ENCODE results near the gene DIP2C.
"Not testable (repeated sequence)": the region's sequence is repeated elsewhere in the genome, so short reads cannot be mapped to it uniquely, and the experiment has no call there.

DIP2C gene

GRCh38 chr10:639751-640672 lies 49.5 kb downstream of the DIP2C start:
- no peak for DNase-seq

GRCh38 chr10:639001-639750 lies 50.3 kb downstream of the DIP2C start:
- DNase-seq = no peak

GRCh38 chr10:637771-638195 lies 51.7 kb downstream of the DIP2C start:
- DNase-seq = no peak

- DNase-seq = no peak
These were observed 52.2 kb downstream of the DIP2C start for GRCh38 chr10:637221-637620.

GRCh38 chr10:636769-637168 lies 52.7 kb downstream of the DIP2C start:
- DNase-seq = no peak

GRCh38 chr10:636016-636730 lies 53.3 kb downstream of the DIP2C start:
- DNase-seq = no peak

- DNase-seq = no peak
These were observed 54.2 kb downstream of the DIP2C start for GRCh38 chr10:635088-635861.

- DNase-seq = no peak
These were observed 55.2 kb downstream of the DIP2C start for GRCh38 chr10:634256-634655.

- DNase-seq = no peak
These were observed 55.9 kb downstream of the DIP2C start for GRCh38 chr10:633279-634245.

- not testable (repeated sequence) for DNase-seq
These were observed 56.7 kb downstream of the DIP2C start for GRCh38 chr10:632807-633177.

- DNase-seq = not testable (repeated sequence)
These were observed 57.2 kb downstream of the DIP2C start for GRCh38 chr10:632155-632806.

GRCh38 chr10:631266-631665 lies 58.2 kb downstream of the DIP2C start:
- no peak for DNase-seq

- DNase-seq = no peak
These were observed 58.8 kb downstream of the DIP2C start for GRCh38 chr10:630581-631073.

GRCh38 chr10:629186-629998 lies 60.1 kb downstream of the DIP2C start:
- no peak for DNase-seq

- no peak for DNase-seq
These were observed 61.0 kb downstream of the DIP2C start for GRCh38 chr10:628386-629045.

GRCh38 chr10:627032-627992 lies 62.2 kb downstream of the DIP2C start:
- no peak for DNase-seq

- DNase-seq = no peak
These were observed 63.4 kb downstream of the DIP2C start for GRCh38 chr10:625751-626711.

All from NCI-H1436 (cell line).